HG03521 (cell line): Measurements from ENCODE around the gene SLC37A3.
"Not testable (repeated sequence)": the region's sequence is repeated elsewhere in the genome, so short reads cannot be mapped to it uniquely, and the experiment has no call there.

Source experiments
- ATAC-seq: cut with Tn5 transposase; IDR thresholded peaks from one replicate; pipeline ENCODE4 v1.9.1; 2021; ENCODE audit warnings: mild to moderate bottlenecking, moderate library complexity; ENCODE audit not compliant: unreplicated experiment

The SLC37A3 gene

DNA sequence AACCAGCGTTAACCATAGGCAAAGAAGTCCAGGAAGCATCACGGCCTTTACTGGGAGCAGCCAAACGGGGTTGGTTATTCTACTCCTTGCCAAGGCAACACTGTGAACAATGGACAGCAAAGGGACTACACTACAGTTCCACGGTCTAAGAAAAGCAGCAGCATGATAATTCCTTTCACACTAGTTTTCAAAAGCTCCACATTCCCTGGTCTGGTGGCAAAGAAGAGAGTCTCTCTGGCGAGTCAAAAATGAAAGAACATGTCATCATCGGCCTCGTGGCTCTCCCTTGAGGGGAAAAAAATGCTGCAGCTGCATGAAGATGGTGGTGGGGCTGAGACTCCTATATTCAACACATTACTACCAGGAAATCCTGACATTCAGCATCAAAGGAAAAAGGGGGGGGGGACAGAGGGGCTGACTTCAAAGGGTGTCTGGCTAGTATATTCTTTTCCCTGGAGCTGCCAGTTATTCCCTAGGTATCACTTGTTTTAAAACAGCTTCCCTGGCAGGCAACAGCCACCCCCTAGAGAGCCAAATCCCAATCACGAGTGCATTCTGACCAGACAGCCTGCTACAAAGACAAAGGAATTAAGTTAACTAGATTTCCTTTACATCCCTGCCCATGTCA is 49.1 kb downstream of the SLC37A3 start:
- ATAC-seq = no peak

DNA sequence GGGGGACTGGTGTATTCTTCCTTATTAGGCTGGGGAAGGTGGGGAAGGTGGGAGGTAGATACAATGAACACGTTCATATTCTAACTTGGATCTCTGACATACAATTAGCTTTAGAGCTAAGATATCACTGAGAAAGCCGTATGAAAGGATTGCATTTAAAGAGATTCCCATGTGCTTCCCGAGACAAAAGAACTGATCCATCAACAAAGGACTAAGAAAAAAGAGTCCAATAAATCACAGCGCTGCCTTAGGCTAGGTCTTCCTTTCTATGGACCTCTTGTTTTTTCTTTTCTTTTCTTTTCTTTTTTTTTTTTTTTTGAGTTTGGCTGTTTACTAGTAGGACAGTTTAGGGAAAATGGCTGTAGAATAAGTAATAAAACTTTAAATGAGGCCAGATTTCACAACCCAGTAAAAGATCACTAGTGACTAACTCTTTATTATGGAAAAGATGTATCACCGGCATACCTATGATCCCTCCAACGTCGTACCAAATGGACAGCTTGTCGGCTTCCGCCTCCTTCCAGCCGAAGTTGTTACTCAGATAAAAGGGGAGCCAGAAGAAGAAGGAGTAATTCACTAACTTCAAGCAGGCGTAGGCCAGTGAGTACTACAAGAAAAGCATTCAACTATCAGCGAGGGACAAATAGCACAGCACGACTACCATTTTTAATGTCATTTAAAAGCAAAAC is 50.0 kb downstream of the SLC37A3 start:
- ATAC-seq = no peak

DNA sequence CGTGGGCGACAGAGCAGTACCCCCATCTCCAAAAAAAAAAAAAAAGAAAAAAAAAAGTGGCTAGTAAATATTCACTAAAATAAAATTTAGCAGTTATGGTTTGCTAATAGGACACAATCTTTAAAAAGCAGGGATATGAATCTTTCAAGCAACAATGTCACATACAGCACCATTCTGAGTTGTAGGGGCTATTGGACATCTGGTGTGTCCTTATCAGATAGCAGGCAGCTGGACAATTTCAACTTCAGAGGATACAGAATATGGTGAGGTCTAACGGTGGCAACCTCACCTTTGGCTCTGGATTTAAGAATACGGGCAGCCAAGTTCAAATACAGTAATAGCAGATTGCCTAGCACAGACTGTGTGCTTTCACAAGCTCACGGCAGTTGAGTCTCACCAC is 51.1 kb downstream of the SLC37A3 start:
- ATAC-seq = no peak

GRCh38 chr7:140345426-140345825 is 52.9 kb downstream of the SLC37A3 start:
- no peak for ATAC-seq

- ATAC-seq = no peak
These were observed 55.4 kb downstream of the SLC37A3 start for GRCh38 chr7:140342727-140343514.

- not testable (repeated sequence) for ATAC-seq
These were observed 59.4 kb downstream of the SLC37A3 start for GRCh38 chr7:140338959-140339358.

DNA sequence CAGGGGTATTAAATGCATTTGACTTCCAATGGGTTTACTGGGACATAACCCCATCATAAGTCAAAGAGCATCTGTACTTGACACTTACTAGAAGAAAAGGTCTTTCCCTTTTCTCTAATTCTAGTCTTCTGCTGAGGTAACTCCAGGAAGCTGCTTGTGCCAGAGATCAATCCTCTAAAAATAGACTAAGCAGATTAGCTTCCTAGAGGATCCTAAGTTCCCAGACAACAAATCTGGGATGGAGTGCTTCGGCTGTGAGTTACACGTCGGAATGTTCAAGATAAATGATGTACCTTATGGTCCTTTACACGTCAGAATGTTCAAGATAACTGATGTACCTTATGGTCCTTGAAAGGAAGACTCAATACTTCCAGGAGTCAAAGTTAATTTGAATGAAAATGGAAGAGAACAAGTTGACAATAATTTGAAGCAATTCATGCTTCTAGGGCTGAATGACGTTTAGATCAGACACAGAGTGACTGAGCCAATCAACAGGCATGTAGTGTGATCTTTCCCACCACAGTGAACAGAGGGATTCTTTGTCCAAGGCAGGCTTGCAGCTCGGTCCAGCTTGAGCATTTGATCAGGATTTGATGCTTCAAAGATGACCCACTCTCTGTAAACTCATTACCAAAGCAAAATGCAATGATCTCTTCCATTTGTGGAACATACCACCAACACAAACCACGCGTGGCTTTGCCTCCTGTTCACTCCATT is 63.8 kb downstream of the SLC37A3 start:
- no peak for ATAC-seq

DNA sequence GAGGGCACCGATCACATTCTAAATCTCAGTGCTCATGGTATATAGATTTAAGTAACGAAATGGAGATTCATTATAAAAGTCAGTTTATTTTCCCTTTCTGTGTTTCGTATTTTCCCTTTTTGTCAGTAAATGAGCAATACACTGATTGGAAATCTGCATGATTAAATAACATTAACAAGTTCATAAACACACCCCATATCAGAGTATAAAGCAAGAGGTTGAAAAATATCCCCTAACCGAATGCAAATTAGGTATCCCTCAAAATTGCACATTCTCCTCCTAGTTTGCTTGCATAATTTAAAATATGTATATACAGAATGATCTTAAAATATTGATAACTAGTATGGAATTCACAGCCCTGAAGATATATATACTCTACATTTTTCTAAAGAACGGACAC is 64.6 kb downstream of the SLC37A3 start:
- no peak for ATAC-seq

DNA sequence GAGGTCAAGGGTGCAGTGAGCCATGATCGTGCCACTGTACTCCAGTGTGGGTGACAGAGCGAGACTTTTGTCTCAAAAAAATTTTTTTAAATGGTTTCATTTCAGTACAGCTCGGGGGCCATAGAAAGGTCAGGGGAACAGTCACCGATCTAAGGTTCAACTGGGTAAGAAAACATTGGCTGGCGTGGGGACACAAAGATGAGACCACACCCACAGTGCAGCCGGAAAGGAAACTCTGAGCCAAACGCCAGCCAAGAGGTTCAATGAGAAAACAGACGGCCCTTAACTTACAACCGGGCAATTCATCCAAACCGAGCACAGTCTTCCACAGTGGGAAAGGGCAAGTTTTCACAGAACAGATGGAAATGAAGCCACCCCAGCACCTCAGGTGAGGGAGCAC is 65.1 kb downstream of the SLC37A3 start:
- ATAC-seq = no peak

DNA sequence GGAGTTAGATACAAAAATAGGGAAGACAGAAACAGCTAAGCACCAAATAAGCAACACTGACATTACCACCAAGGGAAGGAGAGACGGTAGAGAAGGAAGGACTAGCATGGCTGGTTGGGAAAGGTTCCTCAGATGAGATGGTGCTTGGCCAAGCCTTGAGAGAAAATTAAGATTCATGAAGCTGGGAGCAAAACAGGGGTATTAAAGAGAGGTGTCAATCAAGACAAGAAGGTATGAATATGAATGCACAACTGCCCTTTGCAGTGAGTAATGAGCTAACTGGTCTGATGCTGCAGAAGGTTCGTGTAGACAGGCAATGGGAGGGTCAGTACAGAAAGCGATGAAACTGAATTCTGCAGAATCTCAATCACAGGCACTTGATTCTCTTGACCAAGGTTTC is 67.7 kb downstream of the SLC37A3 start:
- ATAC-seq = no peak

DNA sequence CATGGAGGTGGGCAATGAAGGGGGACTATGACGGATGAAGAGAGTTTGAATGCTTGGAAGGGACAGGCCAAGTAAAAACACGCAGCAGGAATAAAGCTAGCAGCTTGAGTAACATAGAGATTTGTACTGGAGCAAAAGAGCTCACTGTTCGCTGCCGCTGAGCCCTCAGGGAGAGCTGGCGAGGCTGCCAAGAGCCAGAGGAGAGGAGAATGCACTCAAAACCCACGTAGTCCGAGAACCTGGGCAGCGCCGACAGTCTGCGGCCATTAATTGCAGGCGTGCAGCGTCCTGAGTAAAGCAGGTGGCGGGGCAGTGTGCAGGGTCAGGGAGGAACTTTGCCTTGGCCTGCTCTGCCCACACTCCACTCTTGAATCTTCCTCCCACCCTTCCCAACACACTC is 68.2 kb downstream of the SLC37A3 start:
- no peak for ATAC-seq

DNA sequence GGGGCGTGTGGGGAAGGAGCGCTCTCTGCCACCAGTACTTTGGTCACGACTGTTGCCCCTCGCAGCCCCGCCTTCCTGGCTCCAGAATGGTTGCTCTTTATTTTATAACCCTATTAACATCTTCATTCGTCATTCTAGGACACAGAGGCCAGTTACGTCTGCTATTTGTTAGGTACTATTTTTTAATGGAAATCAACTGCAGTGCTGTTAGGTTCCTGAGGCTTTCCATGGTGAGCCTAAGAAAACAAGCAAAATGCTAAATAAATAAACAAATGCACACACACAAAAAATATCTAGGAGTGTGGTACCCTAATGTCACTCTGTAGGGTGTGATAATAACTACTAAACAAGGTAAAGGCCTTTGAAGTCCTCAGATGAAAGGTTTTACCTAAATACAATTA is 71.1 kb downstream of the SLC37A3 start:
- no peak for ATAC-seq

DNA sequence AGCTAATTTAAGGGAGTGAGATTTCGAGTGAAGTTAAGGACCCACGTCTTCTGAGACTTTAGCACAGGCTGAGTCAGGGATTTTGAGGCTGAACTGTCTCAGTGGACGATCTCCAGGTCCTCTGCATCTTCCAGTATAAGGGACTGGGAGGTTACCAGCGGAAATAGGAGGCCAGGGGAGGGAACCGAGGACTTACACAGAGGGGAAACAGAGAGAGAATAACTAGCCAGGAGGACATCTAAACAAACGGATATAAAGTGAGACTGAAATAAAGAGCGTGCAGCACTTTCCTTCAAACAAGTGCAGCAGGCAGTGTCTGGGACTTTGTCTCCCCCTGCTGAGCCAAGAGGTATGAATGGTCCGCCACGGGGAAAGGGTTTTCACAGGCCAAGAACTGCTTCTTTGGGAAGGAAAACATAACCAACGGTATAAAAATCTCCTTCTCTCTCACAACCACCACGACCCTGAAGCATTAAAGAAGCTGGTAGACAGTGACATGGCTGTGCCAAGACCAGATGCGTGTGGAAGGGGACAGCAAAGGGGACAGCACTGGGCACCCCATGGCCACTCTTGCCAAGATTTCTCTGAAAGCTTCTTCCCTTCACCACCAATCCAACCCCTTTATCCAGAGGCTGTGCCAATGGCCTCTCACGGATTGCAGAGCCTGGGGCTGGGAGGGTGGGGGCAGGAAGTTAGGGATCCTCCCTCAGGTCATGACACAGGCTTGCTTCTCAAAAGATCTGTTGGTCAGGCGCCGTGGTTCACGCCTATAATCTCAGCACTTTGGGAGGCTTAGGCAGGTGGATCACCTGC is 72.0 kb downstream of the SLC37A3 start:
- no peak for ATAC-seq

- ATAC-seq = no peak
These were observed 72.7 kb downstream of the SLC37A3 start for GRCh38 chr7:140325600-140325999.

- no peak for ATAC-seq
These were observed 73.6 kb downstream of the SLC37A3 start for GRCh38 chr7:140324714-140325113.

- no peak for ATAC-seq
These were observed 75.6 kb downstream of the SLC37A3 start for GRCh38 chr7:140322759-140323158.

- not testable (repeated sequence) for ATAC-seq
These were observed 78.3 kb downstream of the SLC37A3 start for GRCh38 chr7:140320078-140320477.

- no peak for ATAC-seq
These were observed 80.3 kb downstream of the SLC37A3 start for GRCh38 chr7:140317999-140318398.

DNA sequence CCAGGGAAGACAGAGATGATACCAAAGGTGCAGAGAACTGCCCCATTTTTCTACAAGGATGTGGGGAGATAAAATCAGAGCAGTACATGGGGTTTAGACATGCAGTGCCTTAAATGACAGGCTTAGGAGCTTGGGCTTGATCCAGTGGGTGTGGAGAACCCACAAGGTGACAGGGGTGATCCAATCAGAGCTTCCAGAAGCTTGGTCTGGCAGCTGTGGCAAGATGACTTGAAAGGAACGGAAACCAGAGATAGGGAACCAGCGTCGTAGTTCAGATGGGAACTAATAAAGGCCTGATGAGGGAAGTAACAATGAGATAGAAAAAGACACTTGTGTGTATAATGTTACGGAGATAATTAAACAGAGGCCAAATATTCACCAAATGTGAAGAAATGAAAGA is 80.7 kb downstream of the SLC37A3 start:
- no peak for ATAC-seq

DNA sequence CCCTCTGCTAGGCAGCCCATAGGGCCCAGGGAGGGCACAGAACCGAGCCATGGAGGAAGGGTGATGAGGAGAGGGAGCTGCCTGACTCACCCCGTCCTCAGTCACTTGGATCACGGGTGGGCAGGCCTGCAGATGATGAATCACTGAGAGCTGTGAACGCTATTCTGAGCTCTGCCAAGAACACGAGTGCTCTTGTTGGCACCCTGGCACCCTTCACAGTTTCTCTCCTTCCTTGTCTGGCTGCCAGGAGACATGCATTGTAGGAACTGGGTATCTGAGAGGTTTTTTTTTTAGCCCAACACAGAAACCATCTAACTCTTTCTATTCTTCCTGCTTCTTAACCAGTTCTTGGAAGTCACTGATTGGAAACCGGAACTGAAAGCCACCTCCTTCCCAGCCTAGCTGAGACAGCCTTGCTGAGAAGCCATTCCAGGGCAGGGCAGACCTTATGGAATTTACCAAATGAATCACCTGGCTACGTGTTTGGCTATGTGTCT is 82.1 kb downstream of the SLC37A3 start:
- ATAC-seq = no peak
